ENCODE measurements around the gene KLB.

Gene KLB

DNA sequence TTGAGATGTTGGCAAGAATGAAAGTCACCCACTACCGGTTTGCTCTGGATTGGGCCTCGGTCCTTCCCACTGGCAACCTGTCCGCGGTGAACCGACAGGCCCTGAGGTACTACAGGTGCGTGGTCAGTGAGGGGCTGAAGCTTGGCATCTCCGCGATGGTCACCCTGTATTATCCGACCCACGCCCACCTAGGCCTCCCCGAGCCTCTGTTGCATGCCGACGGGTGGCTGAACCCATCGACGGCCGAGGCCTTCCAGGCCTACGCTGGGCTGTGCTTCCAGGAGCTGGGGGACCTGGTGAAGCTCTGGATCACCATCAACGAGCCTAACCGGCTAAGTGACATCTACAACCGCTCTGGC, 39.7 kb downstream of the KLB start:
- no peak overlapping the region for H3K27ac ChIP-seq
- peaks cover 2% of the 10 kb centered on the region for H3K9me3 ChIP-seq (ENCODE audit: severe bottlenecking)
- no peaks in the 10 kb centered on the region for H3K27me3 ChIP-seq (ENCODE audit: insufficient read depth, low read depth, severe bottlenecking)
- TF ChIP-seq, protein P1, sequence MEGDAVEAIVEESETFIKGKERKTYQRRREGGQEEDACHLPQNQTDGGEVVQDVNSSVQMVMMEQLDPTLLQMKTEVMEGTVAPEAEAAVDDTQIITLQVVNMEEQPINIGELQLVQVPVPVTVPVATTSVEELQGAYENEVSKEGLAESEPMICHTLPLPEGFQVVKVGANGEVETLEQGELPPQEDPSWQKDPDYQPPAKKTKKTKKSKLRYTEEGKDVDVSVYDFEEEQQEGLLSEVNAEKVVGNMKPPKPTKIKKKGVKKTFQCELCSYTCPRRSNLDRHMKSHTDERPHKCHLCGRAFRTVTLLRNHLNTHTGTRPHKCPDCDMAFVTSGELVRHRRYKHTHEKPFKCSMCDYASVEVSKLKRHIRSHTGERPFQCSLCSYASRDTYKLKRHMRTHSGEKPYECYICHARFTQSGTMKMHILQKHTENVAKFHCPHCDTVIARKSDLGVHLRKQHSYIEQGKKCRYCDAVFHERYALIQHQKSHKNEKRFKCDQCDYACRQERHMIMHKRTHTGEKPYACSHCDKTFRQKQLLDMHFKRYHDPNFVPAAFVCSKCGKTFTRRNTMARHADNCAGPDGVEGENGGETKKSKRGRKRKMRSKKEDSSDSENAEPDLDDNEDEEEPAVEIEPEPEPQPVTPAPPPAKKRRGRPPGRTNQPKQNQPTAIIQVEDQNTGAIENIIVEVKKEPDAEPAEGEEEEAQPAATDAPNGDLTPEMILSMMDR (IDR thresholded peaks at IDR 0.05; ENCODE audit: low read depth, low read length), result no peak
- H3K36me3 ChIP-seq, result peaks cover 30% of the 10 kb centered on the region
- H3K4me3 ChIP-seq (ENCODE audit: low read depth, low read length), result no peak overlapping the region
- DNase-seq, result no peak

DNA sequence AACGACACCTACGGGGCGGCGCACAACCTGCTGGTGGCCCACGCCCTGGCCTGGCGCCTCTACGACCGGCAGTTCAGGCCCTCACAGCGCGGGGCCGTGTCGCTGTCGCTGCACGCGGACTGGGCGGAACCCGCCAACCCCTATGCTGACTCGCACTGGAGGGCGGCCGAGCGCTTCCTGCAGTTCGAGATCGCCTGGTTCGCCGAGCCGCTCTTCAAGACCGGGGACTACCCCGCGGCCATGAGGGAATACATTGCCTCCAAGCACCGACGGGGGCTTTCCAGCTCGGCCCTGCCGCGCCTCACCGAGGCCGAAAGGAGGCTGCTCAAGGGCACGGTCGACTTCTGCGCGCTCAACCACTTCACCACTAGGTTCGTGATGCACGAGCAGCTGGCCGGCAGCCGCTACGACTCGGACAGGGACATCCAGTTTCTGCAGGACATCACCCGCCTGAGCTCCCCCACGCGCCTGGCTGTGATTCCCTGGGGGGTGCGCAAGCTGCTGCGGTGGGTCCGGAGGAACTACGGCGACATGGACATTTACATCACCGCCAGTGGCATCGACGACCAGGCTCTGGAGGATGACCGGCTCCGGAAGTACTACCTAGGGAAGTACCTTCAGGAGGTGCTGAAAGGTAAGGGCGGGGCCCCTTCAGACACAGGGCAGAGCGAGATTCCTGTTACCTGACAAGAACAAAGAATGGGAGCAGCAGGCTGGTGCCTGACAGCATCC, 40.3 kb downstream of the KLB start:
- no peak overlapping the region for H3K27ac ChIP-seq
- TF ChIP-seq, protein P1 (IDR thresholded peaks at IDR 0.05; ENCODE audit: low read depth, low read length), result no peak
- no peaks in the 10 kb centered on the region for H3K27me3 ChIP-seq (ENCODE audit: insufficient read depth, low read depth, severe bottlenecking)
- no peak overlapping the region for H3K4me3 ChIP-seq (ENCODE audit: low read depth, low read length)
- peaks cover 2% of the 10 kb centered on the region for H3K9me3 ChIP-seq (ENCODE audit: severe bottlenecking)
- peaks cover 35% of the 10 kb centered on the region for H3K36me3 ChIP-seq
- DNase-seq, result no peak

DNA sequence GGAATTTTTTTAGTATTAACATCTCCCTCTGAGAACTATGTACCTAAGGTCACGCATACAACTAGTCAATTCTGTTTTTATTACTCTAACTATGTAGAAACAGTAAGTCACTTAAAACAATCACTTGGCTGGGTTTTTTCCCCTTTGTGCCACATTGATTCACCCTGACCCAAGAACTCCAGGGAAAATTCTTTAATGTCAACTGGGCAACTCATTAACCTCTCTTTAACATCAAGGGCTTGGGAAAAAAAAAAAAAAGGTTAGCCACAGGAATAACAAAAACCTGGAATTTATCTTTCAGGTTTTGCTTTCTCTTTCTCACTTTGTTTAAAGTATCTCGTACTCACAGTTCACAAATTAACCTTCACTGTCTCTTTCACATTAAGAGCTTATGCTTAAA, 43.9 kb downstream of the KLB start:
- H3K36me3 ChIP-seq, result peaks cover 71% of the 10 kb centered on the region
- no peak for DNase-seq
- no peak overlapping the region for H3K27ac ChIP-seq
- H3K9me3 ChIP-seq (ENCODE audit: severe bottlenecking), result peaks cover 2% of the 10 kb centered on the region
- no peaks in the 10 kb centered on the region for H3K27me3 ChIP-seq (ENCODE audit: insufficient read depth, low read depth, severe bottlenecking)
- TF ChIP-seq, protein P1 (IDR thresholded peaks at IDR 0.05; ENCODE audit: low read depth, low read length), result no peak
- no peak overlapping the region for H3K4me3 ChIP-seq (ENCODE audit: low read depth, low read length)

DNA sequence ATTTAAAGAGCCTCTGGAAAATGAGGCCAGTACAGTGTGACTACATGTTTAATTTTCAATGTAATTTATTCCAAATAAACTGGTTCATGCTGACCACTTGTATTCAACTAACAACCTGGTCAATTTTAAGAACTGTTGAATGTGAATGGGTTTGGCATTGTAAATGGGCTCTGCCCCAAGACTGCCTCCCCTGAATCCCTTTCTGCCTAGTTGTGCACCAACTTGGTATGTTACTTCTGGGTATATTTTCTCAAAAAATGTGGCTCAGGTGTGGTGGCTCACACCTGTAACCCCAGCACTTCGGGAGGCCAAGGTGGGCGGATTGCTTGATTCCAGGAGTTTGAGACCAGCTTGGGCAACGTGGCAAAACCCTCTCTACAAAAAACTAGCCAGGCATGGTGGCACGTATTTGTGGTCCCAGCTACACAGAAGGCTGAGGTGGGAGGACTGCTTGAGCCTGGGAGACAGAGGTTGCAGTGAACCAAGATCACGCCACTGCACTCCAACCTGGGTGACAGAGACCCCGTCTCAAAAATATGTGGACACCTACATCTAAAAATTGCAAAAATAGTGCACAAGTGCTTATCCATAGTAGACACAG, 44.8 kb downstream of the KLB start:
- no peak overlapping the region for H3K4me3 ChIP-seq (ENCODE audit: low read depth, low read length)
- TF ChIP-seq, protein P1 (IDR thresholded peaks at IDR 0.05; ENCODE audit: low read depth, low read length), result no peak
- H3K9me3 ChIP-seq (ENCODE audit: severe bottlenecking), result peaks cover under 1% of the 10 kb centered on the region

DNA sequence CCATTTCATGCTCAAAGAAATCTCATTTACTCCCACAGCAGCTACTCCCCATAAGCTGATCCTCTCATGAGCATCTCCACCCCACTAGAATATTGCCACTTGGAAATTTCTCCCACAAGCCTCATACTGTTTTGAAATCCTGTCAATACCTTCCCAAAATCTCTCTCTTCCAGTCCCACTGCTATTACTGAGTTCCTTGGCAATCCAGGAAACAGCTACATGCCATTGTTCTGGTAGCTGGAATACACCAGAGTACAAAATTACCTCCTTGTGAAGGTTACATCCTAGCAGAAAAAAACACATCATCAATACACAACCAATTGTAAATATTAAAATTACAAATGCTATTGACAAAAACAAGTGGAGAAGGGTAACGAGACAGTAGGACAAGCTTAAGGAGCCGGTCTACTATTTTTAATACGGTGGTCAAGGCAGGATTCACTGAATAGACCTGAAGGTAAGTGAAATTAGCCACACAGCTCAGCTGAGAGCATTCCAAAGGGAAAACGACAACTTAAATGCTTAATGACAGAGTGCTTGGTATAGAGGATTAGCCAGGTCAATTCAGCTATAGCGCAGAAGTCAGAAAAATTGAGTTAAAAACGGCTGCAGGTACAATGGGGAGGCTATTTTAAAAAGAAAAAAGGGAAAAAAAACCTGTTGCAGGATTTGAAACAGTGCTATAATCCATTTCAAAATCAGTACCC, 45.6 kb downstream of the KLB start:
- peaks cover 80% of the 10 kb centered on the region for H3K36me3 ChIP-seq
- no peak for DNase-seq
- H3K9me3 ChIP-seq (ENCODE audit: severe bottlenecking), result no peaks in the 10 kb centered on the region
- H3K27ac ChIP-seq, result no peak overlapping the region
- no peaks in the 10 kb centered on the region for H3K27me3 ChIP-seq (ENCODE audit: insufficient read depth, low read depth, severe bottlenecking)
- TF ChIP-seq, protein P1 (IDR thresholded peaks at IDR 0.05; ENCODE audit: low read depth, low read length), result no peak
- no peak overlapping the region for H3K4me3 ChIP-seq (ENCODE audit: low read depth, low read length)

More for the DNA sequence above, 44.8 kb downstream of the KLB start:
- Histone ChIP-seq H3K27me3 (ENCODE audit: insufficient read depth, low read depth, severe bottlenecking) (no peaks in the 10 kb centered on the region), H3K27ac (no peak overlapping the region), H3K36me3 (peaks cover 80% of the 10 kb centered on the region)
- no peak for DNase-seq
